HG03342 (cell line): ENCODE results near the gene ANO1.

Source experiments
- ATAC-seq: cut with Tn5 transposase; IDR thresholded peaks from one replicate; pipeline ENCODE4 v1.9.1; 2021; ENCODE audit warnings: mild to moderate bottlenecking, moderate library complexity; ENCODE audit not compliant: unreplicated experiment

The ANO1 gene

GRCh38 chr11:70092959-70093715 is 15.0 kb downstream of the ANO1 start:
- ATAC-seq = no peak

- ATAC-seq = no peak
Measured at GRCh38 chr11:70095541-70096252, 17.6 kb downstream of the ANO1 start.

GRCh38 chr11:70097783-70098563 is 19.9 kb downstream of the ANO1 start:
- no peak for ATAC-seq

GRCh38 chr11:70098936-70099335 is 20.8 kb downstream of the ANO1 start:
- ATAC-seq = no peak

- ATAC-seq = no peak
Measured at GRCh38 chr11:70099578-70100279, 21.6 kb downstream of the ANO1 start.

- no peak for ATAC-seq
Measured at GRCh38 chr11:70100280-70100603, 22.1 kb downstream of the ANO1 start.

GRCh38 chr11:70100791-70101190 is 22.7 kb downstream of the ANO1 start:
- ATAC-seq = no peak

GRCh38 chr11:70103256-70103975 is 25.3 kb downstream of the ANO1 start:
- ATAC-seq = no peak

- ATAC-seq = no peak
Measured at GRCh38 chr11:70104419-70104818, 26.3 kb downstream of the ANO1 start.

GRCh38 chr11:70104961-70105360 is 26.8 kb downstream of the ANO1 start:
- no peak for ATAC-seq

- no peak for ATAC-seq
Measured at GRCh38 chr11:70105369-70105754, 27.2 kb downstream of the ANO1 start.

- no peak for ATAC-seq
Measured at GRCh38 chr11:70105755-70106571, 27.8 kb downstream of the ANO1 start.

GRCh38 chr11:70106757-70107156 is 28.6 kb downstream of the ANO1 start:
- ATAC-seq = no peak

GRCh38 chr11:70107191-70107590 is 29.1 kb downstream of the ANO1 start:
- ATAC-seq = no peak

GRCh38 chr11:70107756-70108155 is 29.6 kb downstream of the ANO1 start:
- no peak for ATAC-seq

- ATAC-seq = no peak
Measured at GRCh38 chr11:70108250-70108649, 30.1 kb downstream of the ANO1 start.

GRCh38 chr11:70109006-70109405 is 30.9 kb downstream of the ANO1 start:
- no peak for ATAC-seq

- no peak for ATAC-seq
Measured at GRCh38 chr11:70109903-70110302, 31.8 kb downstream of the ANO1 start.

GRCh38 chr11:70110538-70111055 is 32.5 kb downstream of the ANO1 start:
- ATAC-seq = no peak
